HG02970 (cell line): ENCODE measurements around the gene CEBPG.

Experiments used
- ATAC-seq: cut with Tn5 transposase; IDR thresholded peaks from one replicate; pipeline ENCODE4 v1.9.1; 2021; ENCODE audit warnings: mild to moderate bottlenecking, moderate library complexity, moderate number of reproducible peaks; ENCODE audit not compliant: unreplicated experiment, low FRiP score

The CEBPG gene

DNA sequence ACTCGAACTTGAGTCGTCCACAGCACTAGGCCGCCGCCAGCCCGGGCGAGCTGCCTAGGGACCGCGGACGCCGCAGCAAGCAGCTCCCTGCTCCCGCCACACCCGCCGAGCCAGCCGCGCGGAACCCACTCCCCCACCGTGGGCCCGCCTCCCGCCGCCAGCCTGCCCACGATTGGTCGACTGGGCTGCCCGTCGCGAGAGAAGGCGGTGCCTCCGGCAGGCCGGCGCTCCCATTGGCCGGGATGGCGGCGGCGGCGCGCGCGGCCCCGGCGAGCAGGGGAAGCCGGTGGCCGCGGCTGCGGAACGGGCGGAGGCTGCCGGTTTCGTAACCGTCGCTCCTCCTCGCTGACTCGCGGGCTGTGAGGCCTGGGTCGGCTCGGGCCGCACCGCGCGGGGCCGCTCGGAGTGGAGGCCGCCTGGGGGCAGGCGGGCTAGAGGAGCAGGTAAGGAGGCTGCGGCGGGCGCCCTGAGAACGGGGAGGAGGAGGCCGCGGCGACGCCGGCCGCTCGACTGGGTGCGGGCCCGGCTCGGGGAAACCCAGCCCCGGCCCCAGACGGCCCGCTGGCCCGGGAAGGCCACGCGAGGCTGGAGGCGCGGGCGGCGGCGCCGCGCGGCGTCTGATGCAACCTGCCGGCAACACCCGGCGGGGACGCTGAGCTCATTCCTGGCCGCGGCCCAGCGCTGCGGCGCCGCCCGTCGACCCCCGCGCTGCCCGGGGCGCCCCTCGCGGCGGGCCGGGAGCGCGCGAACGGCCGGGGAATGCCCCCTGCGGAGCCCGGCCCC, at the start of gene CEBPG:
TSS of gene CEBPG (plus strand) at position 257 of the 783 bp plus-strand sequence. CDS start 5,531 bp downstream, outside the sequence.
- peak; percentile 88 for ATAC-seq

DNA sequence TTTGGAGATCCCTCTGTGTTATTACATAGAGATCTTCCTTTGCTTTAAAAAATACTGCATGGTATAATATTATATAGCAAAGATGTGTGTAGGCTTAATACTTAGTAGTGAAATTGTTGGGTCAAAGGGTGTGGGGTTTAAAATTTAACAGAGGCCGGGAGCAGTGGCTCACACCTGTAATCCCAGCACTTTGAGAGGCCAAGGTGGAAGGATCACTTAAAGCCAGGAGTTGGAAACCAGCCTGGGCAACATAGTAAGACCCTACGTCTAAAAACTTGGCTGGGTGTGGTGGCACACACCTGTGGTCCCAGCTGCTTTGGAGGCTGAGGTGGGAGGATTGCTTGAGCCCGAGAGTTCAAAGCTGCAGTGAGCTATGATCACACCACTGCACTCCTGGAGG, 48.9 kb upstream of the CEBPG start:
- ATAC-seq = no peak

DNA sequence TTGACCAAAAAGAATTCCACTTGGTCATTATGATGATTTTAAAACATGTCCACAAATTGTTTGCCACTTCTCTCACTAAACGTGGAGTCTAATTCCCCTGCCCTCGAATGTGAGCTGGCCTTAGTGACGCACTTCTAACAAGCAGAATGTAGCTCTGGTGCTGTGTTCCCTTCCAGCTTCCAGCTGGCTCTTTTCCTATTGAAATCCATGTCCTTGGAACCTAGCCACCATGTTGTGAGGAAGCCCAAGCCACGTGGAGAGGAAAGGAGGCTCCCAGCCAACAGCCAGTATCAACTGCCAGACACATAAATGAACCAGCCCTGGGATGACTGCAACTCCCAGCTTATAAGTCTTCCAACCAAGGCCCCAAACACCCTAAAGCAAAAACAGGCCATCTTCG, 47.6 kb upstream of the CEBPG start:
- no peak for ATAC-seq

DNA sequence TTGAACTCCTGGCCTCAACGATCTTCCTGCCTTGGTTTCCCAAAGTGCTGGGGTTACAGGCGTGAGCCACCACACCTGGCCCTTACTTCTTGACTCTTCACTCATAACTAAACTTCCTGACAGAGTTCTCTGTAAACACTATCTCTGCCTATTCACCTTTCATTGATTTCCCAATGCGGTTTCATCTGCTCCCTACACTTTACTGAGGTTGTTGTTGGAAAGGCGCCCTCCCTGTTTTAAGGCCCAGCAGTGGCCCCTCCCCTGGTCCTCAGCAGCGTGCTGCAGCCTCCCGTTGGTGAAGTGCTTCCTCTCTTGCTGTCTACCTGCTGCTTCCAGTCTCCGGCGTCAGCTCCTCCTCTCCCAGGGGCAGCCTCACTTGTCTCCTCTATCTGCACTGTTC, 44.4 kb upstream of the CEBPG start:
- no peak for ATAC-seq

DNA sequence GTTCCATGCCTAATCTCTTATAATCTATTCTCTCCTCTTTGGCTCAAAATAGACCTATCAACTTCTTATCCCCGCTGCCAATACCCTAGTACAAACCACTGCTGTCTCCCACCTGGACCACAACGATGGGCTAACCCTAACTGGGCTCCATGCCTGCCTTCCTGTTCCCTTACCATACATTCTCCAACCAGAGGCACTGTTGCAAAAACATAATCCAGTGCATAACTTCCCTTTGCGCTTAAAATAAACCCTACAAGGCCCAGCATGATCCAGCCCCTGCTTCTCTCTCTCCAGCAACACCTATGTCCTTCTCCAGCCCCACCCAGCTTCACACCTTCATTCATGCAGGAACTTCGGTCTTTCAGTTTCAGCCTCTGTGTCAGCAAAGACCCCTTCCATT, 43.8 kb upstream of the CEBPG start:
- ATAC-seq = no peak

DNA sequence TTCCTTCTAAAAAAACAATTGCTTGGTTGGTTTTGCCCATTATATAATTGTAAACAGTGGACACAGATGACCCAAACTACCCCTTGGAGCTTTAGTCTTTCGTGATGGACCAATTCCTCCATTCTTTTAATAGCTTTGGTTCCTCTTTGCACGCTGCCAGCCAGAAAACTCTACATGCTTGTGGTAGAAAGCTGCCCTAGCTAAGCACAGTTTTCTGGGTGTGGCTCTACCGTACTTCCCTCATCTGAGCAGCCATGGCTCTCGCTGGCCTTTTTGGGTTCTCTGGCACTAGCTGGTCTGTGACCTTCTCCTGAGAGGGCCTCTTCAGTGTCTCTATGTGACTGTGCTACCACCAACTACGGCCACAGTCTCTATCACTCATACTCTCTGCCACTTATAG, 41.3 kb upstream of the CEBPG start:
- no peak for ATAC-seq

DNA sequence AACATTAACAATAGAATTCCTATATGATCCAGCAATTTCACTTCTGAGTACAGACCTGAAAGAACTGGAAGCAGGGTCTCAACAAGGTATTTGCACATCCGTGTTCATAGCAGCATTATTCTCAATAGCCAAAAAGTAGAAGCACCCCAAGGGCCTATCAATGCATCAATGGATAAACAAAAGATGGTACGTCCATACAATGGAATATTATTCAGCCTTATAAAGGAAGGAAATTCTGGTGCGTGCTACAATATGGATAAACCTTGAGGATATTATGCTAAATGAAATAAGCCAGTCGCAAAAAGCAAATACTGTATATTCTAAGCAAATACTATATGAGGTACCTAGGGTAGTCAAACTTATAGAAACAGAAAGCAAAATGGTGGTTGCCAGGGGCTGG, 40.4 kb upstream of the CEBPG start:
- ATAC-seq = no peak

DNA sequence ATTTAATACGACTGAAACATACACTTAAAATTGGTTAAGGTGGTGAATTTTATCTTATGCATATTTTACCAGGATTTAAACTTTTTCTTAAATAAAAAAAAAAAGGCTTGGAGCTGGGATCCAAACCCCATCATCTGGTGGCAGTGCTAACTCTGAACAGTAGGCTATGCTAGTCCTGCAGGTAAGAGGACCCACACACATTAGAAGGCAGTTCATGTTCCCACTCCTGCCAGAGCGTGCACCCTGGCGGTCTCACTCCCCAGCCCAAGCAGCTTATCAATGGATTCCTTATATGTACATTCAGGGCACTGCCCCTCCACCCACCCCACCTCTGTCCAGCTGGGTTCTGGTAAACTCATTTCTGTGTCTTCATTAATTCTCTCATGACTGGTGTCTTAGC, 39.9 kb upstream of the CEBPG start:
- ATAC-seq = no peak

DNA sequence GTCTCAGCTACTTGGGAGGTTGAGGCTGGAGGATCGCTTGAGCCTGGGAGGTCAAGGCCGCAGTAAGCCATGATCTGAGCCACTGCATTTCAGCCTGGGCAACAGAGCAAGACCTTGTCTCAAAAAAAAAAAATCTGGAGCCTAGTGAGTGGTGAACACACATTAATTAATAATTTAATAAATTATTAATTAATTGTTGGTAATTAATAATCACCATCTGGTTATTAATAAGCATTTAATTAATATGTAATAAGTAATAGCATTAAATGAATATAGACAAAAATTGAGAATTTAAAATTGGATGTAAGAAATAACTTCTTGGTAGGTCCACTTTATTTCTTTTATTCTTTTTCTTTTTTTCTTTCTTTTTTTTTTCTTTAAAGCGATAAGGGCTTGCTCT, 39.2 kb upstream of the CEBPG start:
- ATAC-seq = no peak

DNA sequence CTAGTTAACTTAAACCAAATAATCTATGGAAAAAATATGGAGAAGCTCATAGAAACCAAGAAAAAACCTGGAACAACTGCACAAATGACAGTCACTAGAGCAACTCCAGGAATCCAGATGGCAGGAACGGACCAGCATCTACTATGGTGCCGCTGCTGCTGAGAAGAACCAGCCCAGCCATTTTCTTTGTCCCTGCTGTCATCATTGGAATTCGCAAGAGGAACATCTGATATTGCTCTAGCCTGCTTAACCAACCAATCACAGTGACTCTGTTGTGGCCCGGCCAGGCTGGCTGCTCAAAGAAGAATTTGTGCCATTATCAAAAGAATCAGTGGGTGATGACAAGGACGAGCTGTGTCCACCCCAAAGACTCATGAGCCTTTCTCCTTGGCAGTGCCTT, 38.1 kb upstream of the CEBPG start:
- no peak for ATAC-seq

DNA sequence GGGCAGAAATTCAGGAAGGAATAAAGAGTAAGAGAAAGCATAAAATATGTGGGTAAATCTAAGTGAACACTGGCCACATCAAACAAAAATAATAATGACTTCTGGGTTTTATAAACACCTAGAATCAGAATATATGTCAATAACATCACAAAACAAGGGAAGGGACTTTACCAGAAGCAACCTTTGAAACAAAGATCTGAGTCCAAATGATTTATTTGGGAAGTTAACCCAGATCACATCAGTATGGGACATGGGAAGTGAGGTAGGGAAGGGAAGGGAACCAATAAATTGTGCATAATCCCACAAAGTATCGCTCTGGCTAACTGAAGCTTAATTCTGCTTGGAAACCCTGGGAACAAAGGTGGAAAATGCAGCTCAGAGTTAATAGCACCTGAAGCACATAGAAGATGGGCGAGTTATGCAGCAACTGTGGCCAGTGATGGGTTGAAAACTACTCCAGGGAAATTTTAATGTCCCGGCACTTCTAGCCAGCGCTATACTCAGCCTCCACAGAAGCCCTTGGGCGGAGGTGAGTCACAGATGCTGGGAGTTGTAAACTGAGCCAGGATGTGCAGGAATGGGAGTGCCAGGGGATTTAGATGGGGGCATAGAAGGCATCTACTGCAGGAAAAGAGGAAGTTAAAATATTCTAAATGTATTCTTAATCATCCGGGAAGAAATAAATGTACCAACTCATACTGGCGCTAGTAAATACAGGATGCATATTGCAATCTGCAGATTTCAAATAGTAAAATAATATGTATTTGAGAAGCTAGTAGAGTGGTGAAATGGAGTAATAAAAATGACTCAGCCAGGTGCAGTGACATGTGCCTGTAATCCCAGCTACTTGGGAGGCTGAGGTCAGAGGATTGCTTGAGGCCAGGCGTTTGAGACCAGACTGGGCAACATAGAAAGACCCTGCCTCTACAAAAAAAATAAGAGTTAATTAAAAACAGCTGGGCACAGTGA, 34.2 kb upstream of the CEBPG start:
- ATAC-seq = no peak

DNA sequence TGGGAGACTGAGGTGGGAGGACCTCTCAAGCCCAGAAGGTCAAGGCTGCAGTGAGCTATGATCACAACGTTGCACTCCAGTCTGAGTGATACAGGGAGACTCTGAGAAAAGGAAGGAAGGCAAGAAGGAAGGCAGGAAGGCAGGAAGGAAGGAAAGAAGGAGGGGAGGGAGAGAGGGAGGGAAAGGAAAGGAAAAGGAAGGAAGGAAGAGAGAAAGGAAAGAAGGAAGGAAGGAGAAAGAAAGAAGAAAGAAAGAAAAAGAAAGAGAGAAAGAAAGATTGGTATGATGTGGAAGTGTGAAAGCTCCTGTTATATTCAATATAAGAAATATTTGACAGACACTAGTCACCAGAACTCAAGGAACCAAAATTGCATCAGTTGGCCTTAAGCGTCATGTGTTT, 32.5 kb upstream of the CEBPG start:
- no peak for ATAC-seq

DNA sequence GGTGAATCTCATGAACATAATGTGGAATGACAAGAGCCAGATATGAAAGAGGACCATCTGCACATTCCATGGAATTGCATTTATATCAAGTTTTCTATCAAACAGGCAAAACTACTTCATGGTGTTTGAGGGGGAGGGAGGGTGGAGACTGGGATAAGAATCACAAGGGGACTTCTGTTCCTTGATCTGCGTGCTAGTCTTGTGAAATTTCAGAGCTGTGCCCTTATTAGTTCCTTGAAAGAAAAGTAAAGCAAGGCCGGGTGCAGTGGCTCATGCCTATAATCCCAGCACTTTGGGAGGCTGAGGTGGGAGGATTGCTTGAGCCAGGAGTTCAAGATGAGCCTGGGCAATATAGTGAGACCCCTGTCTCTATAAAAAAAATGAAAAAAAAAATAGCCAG, 30.2 kb upstream of the CEBPG start:
- no peak for ATAC-seq

DNA sequence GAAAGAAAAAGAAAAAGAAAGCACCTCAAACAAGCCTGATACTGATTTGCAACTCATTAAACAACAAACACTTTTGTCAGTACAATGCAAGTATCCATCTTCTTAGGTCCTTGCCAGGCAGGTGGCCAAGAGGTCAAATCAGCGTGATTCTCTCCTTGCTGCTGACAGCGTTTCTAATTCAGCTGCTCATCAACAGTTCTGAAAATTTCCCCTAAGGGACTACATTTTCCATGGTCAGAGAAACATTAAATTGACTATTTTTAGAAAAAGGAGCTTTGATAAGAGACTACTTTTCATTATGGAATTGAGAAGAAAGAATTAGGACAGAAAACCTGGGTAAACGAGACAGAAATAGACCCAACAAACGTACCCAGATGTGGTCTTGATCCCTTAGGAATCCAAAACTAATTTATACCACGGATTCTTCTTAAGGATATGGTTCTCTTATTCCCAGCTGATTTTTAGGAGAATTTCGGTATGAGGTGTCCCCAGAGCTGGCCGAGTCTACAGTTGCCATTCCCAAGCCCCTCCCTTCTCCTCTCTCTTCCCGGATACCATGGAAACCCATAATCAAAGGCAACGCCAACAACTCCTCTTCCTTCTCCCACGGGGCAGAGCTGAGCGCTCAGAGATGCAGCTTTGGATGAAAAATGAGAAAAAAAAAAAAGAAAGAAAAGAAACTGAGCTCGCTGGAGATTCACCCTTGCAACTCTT, 29.5 kb upstream of the CEBPG start:
- no peak for ATAC-seq

DNA sequence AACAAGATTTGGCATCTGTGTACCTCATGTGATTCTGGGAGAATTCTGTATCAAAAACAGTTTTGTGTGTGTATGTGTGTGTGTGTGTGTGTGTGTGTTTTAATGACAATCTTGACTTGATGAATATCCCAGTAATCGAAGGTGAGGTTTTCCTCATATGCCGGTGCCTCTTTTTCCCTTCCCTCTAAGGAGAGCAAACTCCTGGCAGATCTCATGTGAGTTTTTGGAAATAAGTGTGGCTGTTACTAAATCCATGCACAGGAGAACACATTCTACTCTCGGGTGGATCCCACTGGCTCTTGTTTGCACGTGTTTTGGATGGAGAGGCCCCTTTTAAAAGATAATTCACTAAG, 29.0 kb upstream of the CEBPG start:
- ATAC-seq = no peak

DNA sequence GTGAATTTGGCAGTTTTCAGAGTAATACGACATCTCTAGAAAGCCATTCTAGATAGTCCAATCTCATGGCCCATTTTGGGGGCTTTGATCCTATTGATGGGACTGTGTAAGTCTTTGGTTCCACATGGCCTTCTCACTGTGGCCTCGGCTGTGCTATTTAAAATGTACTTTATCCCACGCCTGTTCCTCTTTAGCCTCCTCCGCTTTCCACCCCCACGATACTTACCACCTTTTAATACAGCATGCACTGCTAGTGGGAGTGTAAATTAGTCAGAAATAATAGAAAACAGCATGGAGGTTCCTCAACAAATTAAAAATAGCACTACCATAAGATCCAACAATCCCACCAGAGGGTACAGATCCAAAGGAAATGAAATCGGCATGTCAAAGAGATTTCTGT, 28.3 kb upstream of the CEBPG start:
- ATAC-seq = no peak

DNA sequence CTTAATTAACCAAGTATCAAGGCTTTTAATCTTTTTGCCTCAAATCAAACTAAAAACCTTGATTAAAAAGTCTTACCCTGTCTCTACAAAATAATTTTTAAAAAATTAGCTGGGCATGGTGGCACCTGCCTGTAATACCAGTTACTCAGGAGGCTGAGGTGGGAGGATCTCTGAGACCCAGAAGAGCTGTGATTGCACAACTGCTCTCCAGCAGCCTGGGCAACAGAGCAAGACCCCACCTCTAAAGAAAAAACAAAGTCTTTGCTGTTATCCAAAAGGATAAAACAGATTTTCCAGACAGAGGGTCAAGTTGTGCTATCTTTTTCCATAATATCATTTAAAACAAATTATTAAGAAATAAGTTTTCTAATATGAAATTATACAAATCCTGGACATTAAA, 26.8 kb upstream of the CEBPG start:
- no peak for ATAC-seq

DNA sequence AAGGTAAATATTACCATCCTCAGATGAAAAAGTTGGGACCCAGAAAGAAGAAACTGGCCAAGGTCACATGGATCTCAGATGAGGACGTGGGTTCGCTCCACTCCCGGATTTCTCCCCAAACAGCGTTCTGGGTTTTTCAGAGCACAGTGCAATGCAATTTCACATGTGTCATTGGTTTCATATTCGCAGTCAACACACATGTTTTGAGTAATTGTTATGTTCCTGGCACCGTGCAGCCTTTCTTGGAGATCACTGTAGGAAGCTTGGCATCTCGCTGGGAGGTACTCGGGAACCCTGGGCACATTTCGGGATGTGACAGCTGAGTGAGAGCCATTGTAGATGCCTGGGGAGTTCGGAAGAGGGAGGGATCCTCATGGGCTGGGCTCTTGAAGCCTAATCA, 26.2 kb upstream of the CEBPG start:
- no peak for ATAC-seq

DNA sequence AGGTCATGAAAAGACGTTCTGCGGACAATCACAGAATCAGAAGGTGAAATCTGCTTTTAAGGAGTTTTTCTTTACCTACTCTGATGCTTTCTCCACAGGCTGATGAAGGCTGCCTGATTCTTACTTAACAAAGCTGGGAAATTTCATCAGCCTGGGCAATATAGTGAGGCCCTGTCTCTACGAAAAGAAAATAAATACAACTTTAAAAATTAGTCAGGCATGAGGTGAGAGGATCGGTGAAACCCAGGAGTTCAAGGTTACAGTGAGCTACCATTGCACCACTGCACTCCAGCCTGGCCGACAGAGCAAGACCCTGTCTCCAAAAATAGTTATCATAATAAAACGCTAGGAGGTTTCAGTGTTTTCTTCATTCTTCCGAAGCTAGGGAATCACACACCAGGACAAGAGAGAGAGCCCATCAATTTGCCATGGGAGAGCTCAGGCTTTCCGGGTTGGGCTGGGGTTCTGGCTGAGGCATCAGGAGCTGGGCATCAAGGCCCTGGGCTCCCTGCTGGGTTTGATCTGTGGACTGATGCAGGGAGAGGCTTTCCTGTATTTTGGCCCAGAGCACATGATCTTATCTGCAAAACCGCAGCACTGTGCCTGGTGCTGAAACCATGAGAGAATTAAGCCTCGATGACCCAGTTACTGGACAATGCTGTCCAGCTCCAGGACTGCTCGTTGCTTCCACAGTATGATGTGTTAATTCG, 25.1 kb upstream of the CEBPG start:
- no peak for ATAC-seq
